Measurements from ENCODE around the gene UBXN6. TPM values are rescaled to one million over a fixed set of nuclear protein-coding genes. Genes with fewer than 3 reads are reported as not detected.

UBXN6 gene, protein sequence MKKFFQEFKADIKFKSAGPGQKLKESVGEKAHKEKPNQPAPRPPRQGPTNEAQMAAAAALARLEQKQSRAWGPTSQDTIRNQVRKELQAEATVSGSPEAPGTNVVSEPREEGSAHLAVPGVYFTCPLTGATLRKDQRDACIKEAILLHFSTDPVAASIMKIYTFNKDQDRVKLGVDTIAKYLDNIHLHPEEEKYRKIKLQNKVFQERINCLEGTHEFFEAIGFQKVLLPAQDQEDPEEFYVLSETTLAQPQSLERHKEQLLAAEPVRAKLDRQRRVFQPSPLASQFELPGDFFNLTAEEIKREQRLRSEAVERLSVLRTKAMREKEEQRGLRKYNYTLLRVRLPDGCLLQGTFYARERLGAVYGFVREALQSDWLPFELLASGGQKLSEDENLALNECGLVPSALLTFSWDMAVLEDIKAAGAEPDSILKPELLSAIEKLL
- 10 to 100 TPM; 57.2 to 73.1 (median 70.7) TPM for total RNA-seq

DNA sequence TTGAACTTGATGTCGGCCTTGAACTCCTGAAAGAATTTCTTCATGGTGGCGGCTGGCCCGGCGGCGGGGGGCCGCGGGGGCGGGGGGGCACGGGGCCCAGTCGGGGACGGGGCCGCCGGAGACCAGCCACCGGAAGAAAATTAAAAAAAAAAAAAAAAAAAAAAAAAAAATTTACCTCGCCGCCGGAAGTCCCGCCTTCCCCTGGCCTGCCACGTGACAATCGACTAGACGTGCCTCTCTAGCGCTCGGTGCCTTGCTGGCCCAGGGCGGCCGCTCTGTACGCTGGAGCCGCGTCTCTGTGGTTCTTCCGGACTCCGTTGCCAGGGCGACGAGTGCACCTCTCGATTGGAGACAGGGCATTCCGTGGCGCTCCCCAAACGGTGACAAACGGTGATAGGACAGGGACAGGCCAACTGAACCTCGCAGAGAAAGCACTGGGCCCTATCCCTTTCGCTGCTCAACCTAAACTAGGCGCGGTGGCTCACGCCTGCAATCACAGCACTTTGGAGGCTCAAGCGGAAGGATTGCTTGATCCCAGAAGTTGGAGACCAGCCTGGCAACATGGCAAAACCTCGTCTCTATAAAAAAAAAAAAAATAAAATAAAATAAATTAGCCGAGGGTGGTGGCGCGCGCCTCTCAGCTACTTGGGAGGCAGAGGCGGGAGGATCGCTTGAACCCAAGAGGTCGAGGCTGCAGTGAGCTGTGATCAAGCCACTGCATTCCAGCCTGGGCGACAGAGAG, at the start of gene UBXN6:
UBXN6 (minus strand) TSS at position 141 of the 742 bp plus-strand sequence; CDS start at position 44, 97 bp downstream.
- peaks cover 2% of the 10 kb centered on the region for H3K36me3 Mint-ChIP-seq (ENCODE audit: insufficient read depth)

GRCh38 chr19:4507150-4507452, 49.5 kb upstream of the UBXN6 start:
- DNase-seq = no peak
- no peaks in the 10 kb centered on the region for H3K27me3 Mint-ChIP-seq (ENCODE audit: low read depth)
- no peak for ATAC-seq
- H3K4me3 Mint-ChIP-seq = no peak overlapping the region
- peaks cover 3% of the 10 kb centered on the region for H3K36me3 Mint-ChIP-seq (ENCODE audit: insufficient read depth)
- H3K9me3 Mint-ChIP-seq = no peaks in the 10 kb centered on the region
- H3K4me1 Mint-ChIP-seq (ENCODE audit: low read depth) = no peaks in the 10 kb centered on the region

More for the DNA sequence above, at the start of gene UBXN6:
- H3K9me3 Mint-ChIP-seq = no peaks in the 10 kb centered on the region
- no peaks in the 10 kb centered on the region for H3K27me3 Mint-ChIP-seq (ENCODE audit: low read depth)
- H3K4me3 Mint-ChIP-seq = peak within 1 kb of the TSS; percentile 91
- DNase-seq (peak; percentile 95), ATAC-seq (peak; percentile 97 to 98)
- peaks cover 13% of the 10 kb centered on the region for H3K4me1 Mint-ChIP-seq (ENCODE audit: low read depth)

DNA sequence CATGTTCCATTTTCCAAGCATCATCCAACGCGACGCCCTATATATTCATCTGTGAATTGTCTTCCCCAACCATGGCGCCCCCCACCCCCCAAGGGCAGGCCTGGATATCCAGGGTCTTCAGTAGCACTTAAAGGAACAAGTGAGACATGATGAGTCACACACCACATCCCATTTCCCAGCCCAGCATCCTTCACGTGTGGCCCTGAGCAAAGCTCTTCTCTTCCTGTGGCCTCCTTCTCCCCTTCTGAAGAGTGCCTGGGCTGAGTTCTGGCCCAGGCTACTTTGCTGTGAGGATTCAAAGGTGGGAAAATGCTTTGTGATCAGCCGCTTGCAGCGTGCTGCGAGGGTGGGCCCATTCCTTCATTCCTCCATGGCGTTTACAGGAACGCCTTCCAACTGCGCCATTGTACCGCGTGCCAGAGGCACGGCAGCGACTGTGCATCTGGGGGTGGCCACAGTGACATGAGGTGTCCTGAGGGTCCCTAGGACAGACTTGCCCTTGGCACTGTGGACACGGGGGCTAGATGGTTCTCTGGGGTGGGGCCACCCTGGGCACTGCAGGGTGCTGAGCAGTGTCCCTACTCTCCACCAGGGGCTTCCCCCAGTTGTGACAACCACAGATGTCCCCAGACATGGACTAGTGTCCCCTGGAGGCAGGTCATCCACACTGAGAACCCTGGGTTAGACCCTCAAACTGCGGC, 49.0 kb upstream of the UBXN6 start:
- Mint-ChIP-seq H3K9me3 (no peaks in the 10 kb centered on the region), H3K4me1 (ENCODE audit: low read depth) (no peaks in the 10 kb centered on the region), H3K36me3 (ENCODE audit: insufficient read depth) (peaks cover 3% of the 10 kb centered on the region), H3K4me3 (no peak overlapping the region), H3K27me3 (ENCODE audit: low read depth) (no peaks in the 10 kb centered on the region)
- DNase-seq (no peak), ATAC-seq (no peak)

DNA sequence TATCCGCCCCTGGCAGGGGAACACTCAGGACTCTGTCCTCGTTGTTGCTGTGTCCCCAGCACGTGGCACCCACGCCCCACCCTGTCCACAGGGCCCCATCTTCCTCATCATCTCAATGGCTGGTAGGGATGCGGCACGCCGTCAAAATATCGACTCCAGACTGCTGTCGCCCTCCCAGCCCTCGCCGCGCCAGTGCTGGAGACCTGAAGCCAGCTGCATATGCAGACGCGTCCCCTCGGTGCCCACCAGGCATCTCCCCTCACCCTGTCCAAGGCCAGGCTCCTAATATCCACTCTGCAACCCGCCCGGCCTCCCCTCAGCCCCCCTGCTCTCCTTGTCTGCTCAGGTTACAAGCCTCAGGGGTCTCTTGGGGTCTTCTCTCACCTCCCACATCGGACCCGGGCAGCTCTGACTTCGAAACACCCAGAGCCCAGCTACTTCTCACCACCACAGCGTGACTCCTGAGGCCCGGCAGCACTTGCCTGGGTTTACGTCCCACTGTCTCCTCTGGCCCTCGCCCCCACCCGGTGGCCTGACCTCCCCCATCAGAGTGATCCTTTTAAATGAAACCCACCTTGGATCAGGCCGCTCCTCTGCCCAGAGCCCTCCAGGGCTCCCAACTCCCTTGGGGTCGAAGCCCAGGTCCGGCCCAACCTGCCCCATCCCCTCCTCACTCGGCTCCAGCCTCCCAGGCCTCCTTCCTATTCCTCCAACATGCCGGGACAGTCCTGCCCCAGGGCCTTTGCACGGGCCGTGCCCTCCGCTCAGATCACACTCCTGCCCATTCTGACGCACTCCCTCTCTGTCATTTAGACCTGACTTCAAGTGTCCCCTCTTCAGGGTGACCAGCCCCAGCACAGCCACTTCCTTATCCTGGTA, 48.2 kb upstream of the UBXN6 start:
- peaks cover 4% of the 10 kb centered on the region for H3K36me3 Mint-ChIP-seq (ENCODE audit: insufficient read depth)
- no peaks in the 10 kb centered on the region for H3K4me1 Mint-ChIP-seq (ENCODE audit: low read depth)
- no peak overlapping the region for H3K4me3 Mint-ChIP-seq
- H3K27me3 Mint-ChIP-seq (ENCODE audit: low read depth) = no peaks in the 10 kb centered on the region
- H3K9me3 Mint-ChIP-seq = no peaks in the 10 kb centered on the region
- ATAC-seq = no peak
- no peak for DNase-seq

GRCh38 chr19:4504891-4505569, 47.4 kb upstream of the UBXN6 start:
- no peak for DNase-seq
- H3K27me3 Mint-ChIP-seq (ENCODE audit: low read depth) = no peaks in the 10 kb centered on the region
- no peak overlapping the region for H3K4me3 Mint-ChIP-seq
- H3K4me1 Mint-ChIP-seq (ENCODE audit: low read depth) = no peaks in the 10 kb centered on the region
- H3K9me3 Mint-ChIP-seq = no peaks in the 10 kb centered on the region
- H3K36me3 Mint-ChIP-seq (ENCODE audit: insufficient read depth) = peaks cover 5% of the 10 kb centered on the region
- no peak for ATAC-seq

DNA sequence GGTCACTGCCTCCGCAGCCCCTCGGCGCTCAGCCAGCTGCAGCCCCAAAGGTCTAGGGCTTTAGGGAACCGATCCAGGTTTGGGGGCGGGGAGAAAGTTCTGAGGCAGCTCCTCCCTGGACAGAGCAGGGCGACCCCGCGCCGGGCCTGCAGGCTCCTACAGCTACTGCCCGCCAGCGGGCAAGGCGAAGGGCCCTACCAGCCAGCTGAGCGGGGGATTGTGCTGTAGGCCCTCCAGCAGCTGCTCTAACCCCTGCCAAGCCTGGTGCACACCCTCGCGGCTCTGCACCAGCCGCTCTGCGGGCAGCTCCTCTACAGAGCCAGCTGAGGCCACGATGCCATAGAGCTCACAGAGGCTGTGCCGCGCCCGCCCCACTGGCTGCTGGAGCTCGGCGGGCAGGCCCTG, 46.7 kb upstream of the UBXN6 start:
- Mint-ChIP-seq H3K4me3 (no peak overlapping the region), H3K27me3 (ENCODE audit: low read depth) (no peaks in the 10 kb centered on the region), H3K9me3 (no peaks in the 10 kb centered on the region), H3K4me1 (ENCODE audit: low read depth) (no peaks in the 10 kb centered on the region), H3K36me3 (ENCODE audit: insufficient read depth) (peaks cover 7% of the 10 kb centered on the region)
- DNase-seq (no peak), ATAC-seq (no peak)

- peaks cover 7% of the 10 kb centered on the region for H3K36me3 Mint-ChIP-seq (ENCODE audit: insufficient read depth)
- H3K9me3 Mint-ChIP-seq = no peaks in the 10 kb centered on the region
- no peak for DNase-seq
- no peaks in the 10 kb centered on the region for H3K4me1 Mint-ChIP-seq (ENCODE audit: low read depth)
- no peak for ATAC-seq
- no peak overlapping the region for H3K4me3 Mint-ChIP-seq
- H3K27me3 Mint-ChIP-seq (ENCODE audit: low read depth) = no peaks in the 10 kb centered on the region
Observed at GRCh38 chr19:4503825-4504170, 46.2 kb upstream of the UBXN6 start.

- Mint-ChIP-seq H3K4me3 (no peak overlapping the region), H3K27me3 (ENCODE audit: low read depth) (no peaks in the 10 kb centered on the region), H3K4me1 (ENCODE audit: low read depth) (no peaks in the 10 kb centered on the region), H3K9me3 (no peaks in the 10 kb centered on the region), H3K36me3 (ENCODE audit: insufficient read depth) (peaks cover 7% of the 10 kb centered on the region)
- DNase-seq = no peak
- ATAC-seq = no peak
Observed at GRCh38 chr19:4503132-4503824, 45.7 kb upstream of the UBXN6 start.

DNA sequence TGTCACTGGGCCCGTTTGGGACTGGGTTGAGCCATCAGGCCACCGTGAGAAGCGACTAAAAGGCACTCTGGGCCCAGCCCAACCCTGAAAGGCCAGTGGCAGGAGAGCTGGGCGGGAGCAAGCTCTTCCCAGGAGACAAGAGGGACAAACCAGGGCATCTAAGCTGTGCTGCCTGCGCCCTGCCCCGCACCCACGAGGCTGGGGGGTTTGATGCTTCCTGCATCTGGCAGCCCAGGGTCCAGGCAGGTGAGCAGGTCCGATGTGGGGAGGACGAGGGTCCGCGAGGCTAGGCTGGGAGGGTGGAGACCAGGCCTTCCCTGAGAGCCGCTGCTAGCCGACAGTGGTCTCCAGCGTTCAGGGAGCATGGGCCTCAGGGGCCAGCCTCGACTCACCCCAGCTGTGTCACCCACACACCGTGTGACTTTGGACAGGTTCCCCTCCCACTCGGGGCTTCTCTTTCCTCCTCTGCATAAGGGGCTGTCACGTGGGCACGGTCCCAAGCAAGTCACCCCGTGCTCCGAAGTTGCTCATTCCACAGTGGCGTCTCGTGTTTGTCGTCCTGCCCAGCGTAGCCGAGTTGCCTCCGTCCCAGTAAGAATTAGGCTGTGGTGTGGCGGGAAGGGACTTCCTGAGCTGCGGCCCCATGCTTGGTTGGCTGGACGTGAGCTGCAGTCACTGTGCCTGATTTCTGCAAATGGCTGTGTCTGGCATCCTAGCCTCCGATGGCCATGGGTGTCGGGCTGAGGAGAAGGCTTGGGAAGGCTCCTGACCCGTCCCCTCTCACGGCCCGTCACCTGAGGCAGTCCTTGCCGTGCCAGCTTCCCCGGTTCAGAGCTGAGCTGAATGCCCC, 44.9 kb upstream of the UBXN6 start:
- Mint-ChIP-seq H3K27me3 (ENCODE audit: low read depth) (no peaks in the 10 kb centered on the region), H3K4me1 (ENCODE audit: low read depth) (no peaks in the 10 kb centered on the region), H3K9me3 (no peaks in the 10 kb centered on the region), H3K4me3 (no peak overlapping the region), H3K36me3 (ENCODE audit: insufficient read depth) (peaks cover 7% of the 10 kb centered on the region)
- ATAC-seq (no peak), DNase-seq (no peak)

DNA sequence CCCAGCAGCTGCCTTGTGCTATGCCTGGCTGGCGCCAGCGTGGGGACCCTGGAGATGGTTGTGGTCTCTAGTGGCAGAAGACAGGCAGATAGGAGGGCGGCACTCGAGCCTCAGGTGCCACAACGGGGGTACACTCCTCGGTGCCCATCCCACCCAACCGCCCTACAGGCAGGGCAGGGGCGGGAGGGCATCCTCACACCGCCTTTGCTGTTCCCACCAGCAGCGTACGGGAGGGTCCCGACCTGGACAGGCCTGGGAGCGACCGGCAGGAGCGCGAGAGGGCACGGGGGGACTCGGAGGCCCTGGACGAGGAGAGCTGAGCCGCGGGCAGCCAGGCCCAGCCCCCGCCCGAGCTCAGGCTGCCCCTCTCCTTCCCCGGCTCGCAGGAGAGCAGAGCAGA, 44.1 kb upstream of the UBXN6 start:
- no peaks in the 10 kb centered on the region for H3K27me3 Mint-ChIP-seq (ENCODE audit: low read depth)
- ATAC-seq (no peak), DNase-seq (no peak)
- H3K4me3 Mint-ChIP-seq = no peak overlapping the region
- H3K36me3 Mint-ChIP-seq (ENCODE audit: insufficient read depth) = peaks cover 7% of the 10 kb centered on the region
- no peaks in the 10 kb centered on the region for H3K4me1 Mint-ChIP-seq (ENCODE audit: low read depth)
- no peaks in the 10 kb centered on the region for H3K9me3 Mint-ChIP-seq

GRCh38 chr19:4500841-4501591, 43.4 kb upstream of the UBXN6 start:
- H3K9me3 Mint-ChIP-seq = no peaks in the 10 kb centered on the region
- H3K36me3 Mint-ChIP-seq (ENCODE audit: insufficient read depth) = peaks cover 4% of the 10 kb centered on the region
- DNase-seq = no peak
- no peak for ATAC-seq
- H3K4me3 Mint-ChIP-seq = no peak overlapping the region
- H3K27me3 Mint-ChIP-seq (ENCODE audit: low read depth) = no peaks in the 10 kb centered on the region
- H3K4me1 Mint-ChIP-seq (ENCODE audit: low read depth) = no peaks in the 10 kb centered on the region

GRCh38 chr19:4499855-4500254, 42.3 kb upstream of the UBXN6 start:
- DNase-seq (no peak), ATAC-seq (no peak)
- no peak overlapping the region for H3K4me3 Mint-ChIP-seq
- H3K9me3 Mint-ChIP-seq = no peaks in the 10 kb centered on the region
- H3K4me1 Mint-ChIP-seq (ENCODE audit: low read depth) = no peaks in the 10 kb centered on the region
- no peaks in the 10 kb centered on the region for H3K27me3 Mint-ChIP-seq (ENCODE audit: low read depth)
- peaks cover 4% of the 10 kb centered on the region for H3K36me3 Mint-ChIP-seq (ENCODE audit: insufficient read depth)
